ENCODE measurements around the gene CAMK1D.

Gene CAMK1D

GRCh38 chr10:12566161-12567115 lies 217.1 kb downstream of the CAMK1D start:
- TF ChIP-seq CTCF (IDR thresholded peaks at IDR 0.05; ENCODE audit: low read depth, low read length), result no peak

GRCh38 chr10:12568391-12569009 lies 219.2 kb downstream of the CAMK1D start:
- TF ChIP-seq CTCF (IDR thresholded peaks at IDR 0.05; ENCODE audit: low read depth, low read length), result no peak
- no peak for DNase-seq (ENCODE audit: extremely low read depth, low read depth)

More at GRCh38 chr10:12566161-12567115, 217.1 kb downstream of the CAMK1D start:
- no peak for DNase-seq (ENCODE audit: extremely low read depth, low read depth)

- TF ChIP-seq CTCF (IDR thresholded peaks at IDR 0.05; ENCODE audit: low read depth, low read length), result no peak
- DNase-seq (ENCODE audit: extremely low read depth, low read depth), result no peak
These were observed 222.9 kb downstream of the CAMK1D start for GRCh38 chr10:12572281-12572680.

GRCh38 chr10:12577610-12578009 lies 228.3 kb downstream of the CAMK1D start:
- DNase-seq (ENCODE audit: extremely low read depth, low read depth), result no peak
- no peak for TF ChIP-seq CTCF (IDR thresholded peaks at IDR 0.05; ENCODE audit: low read depth, low read length)

- DNase-seq (ENCODE audit: extremely low read depth, low read depth), result no peak
- TF ChIP-seq CTCF (IDR thresholded peaks at IDR 0.05; ENCODE audit: low read depth, low read length), result no peak
These were observed 230.9 kb downstream of the CAMK1D start for GRCh38 chr10:12579954-12580858.

- no peak for TF ChIP-seq CTCF (IDR thresholded peaks at IDR 0.05; ENCODE audit: low read depth, low read length)
These were observed 234.7 kb downstream of the CAMK1D start for GRCh38 chr10:12583891-12584595.

More at GRCh38 chr10:12583891-12584595, 234.7 kb downstream of the CAMK1D start:
- no peak for DNase-seq (ENCODE audit: extremely low read depth, low read depth)

All from AG09319 (cell line).